Small intestine (tissue), 7 donors: ENCODE measurements around the gene RPGRIP1. TPM values are rescaled to one million over a fixed set of nuclear protein-coding genes. Genes with fewer than 3 reads are reported as not detected.
A peak's percentile ranks its signal among the peaks of the same experiment; 100 is the strongest.

Experiments
- DNase-seq, 2 donors: peaks; one replicate each; pipeline versions ENCODE4 v3.0.0 to v3.0.0-alpha.2; 2013
- FAIRE-seq: peaks from 2 replicates; lab custom pipeline; 2012; peaks lifted over from hg19 to GRCh38; lab: Jason Lieb, UNC
- H3K27ac ChIP-seq, 3 donors: one replicate each; pipeline ENCODE4 v1.5.1; 2013; ENCODE audit warnings: low read length in 2 of 3, mild to moderate bottlenecking in 2 of 3, control low read depth in 1 of 3, inconsistent platforms in 1 of 3, low read depth in 1 of 3, moderate library complexity in 1 of 3
- H3K27me3 ChIP-seq, 3 donors: one replicate each; pipeline ENCODE4 v1.6.1; 2013; ENCODE audit warnings: low read length in 3 of 3, inconsistent platforms in 1 of 3; ENCODE audit not compliant: control insufficient read depth in 3 of 3, insufficient read depth in 3 of 3
- H3K36me3 ChIP-seq, 3 donors: one replicate each; pipeline ENCODE4 v1.6.1; 2013; ENCODE audit warnings: low read length in 3 of 3, inconsistent platforms in 1 of 3, low read depth in 1 of 3, mild to moderate bottlenecking in 1 of 3, moderate library complexity in 1 of 3; ENCODE audit not compliant: control insufficient read depth in 3 of 3, insufficient read depth in 2 of 3
- H3K4me1 ChIP-seq, 3 donors: one replicate each; pipeline ENCODE4 v1.6.1; 2013; ENCODE audit warnings: low read length in 2 of 3, inconsistent platforms in 1 of 3, low read depth in 1 of 3, mild to moderate bottlenecking in 1 of 3, moderate library complexity in 1 of 3; ENCODE audit not compliant: control insufficient read depth in 3 of 3, insufficient read depth in 2 of 3
- H3K4me3 ChIP-seq, 3 donors: one replicate each; pipeline ENCODE4 v1.5.1; 2013; ENCODE audit warnings: low read length in 3 of 3, control low read depth in 1 of 3, inconsistent platforms in 1 of 3, low read depth in 1 of 3, mild to moderate bottlenecking in 1 of 3, moderate library complexity in 1 of 3
- H3K9me3 ChIP-seq, 2 donors: one replicate each; pipeline ENCODE4 v1.6.1; 2013; ENCODE audit warnings: low read depth in 1 of 2, low read length in 1 of 2; ENCODE audit not compliant: control insufficient read depth in 2 of 2, insufficient read depth in 1 of 2
- WGBS, 3 donors: extraction: QIAGEN DNeasy Blood & Tissue Kit; methylation state at CpG; one replicate each; pipeline ENCODE4 v1.1.7; 2013; 5-methylcytosine and 5-hydroxymethylcytosine counted together
- polyA plus RNA-seq, 4 donors: library from polyadenylated mRNA; stranded (reverse) in 3 of 4; unstranded in 1 of 4; fragments of 200-250 nt in 3 of 4; fragments of 120-200 nt in 1 of 4; gene quantifications; one replicate each; pipeline versions ENCODE4 v1.2.1 to v1.2.3, GENCODE V29; 2013
- donor health status: healthy with polysubstance abuse.
- donor health status: control.
- donor health status: control.
- donor health status: Bipolar disorder and iron deficiency.
- donor health status: healthy.

The RPGRIP1 gene
- polyA plus RNA-seq, 4 donors: 0.44 to 0.73 TPM; not detected in 2

GRCh38 chr14:21241218-21241819 lies 38.6 kb upstream of the RPGRIP1 start:
- 75 to 89% (median 77%) methylated on average over 1 of the region's 1 CpG for WGBS, 3 donors

GRCh38 chr14:21244544-21244943 lies 35.3 kb upstream of the RPGRIP1 start:
- FAIRE-seq (no peak), DNase-seq (peak in 1 of 2 donors; percentile 30)
- peaks cover 0 to 3% (median 0%) of the 10 kb centered on the region in 3 donors for H3K4me1 ChIP-seq
- H3K27ac ChIP-seq: no peak overlapping the region
- H3K27me3 ChIP-seq: no peaks in the 10 kb centered on the region
- no peaks in the 10 kb centered on the region for H3K9me3 ChIP-seq
- no peak overlapping the region for H3K4me3 ChIP-seq
- WGBS, 3 donors: 78 to 86% (median 80%) methylated on average over 7 of the region's 7 CpGs
- H3K36me3 ChIP-seq: peaks cover 1 to 45% (median 5%) of the 10 kb centered on the region in 3 donors

More at GRCh38 chr14:21241218-21241819, 38.6 kb upstream of the RPGRIP1 start:
- no peak overlapping the region for H3K4me3 ChIP-seq
- H3K36me3 ChIP-seq: peaks cover 1 to 45% (median 5%) of the 10 kb centered on the region in 3 donors
- no peaks in the 10 kb centered on the region for H3K9me3 ChIP-seq
- no peaks in the 10 kb centered on the region for H3K27me3 ChIP-seq
- H3K27ac ChIP-seq: no peak overlapping the region
- H3K4me1 ChIP-seq: peaks cover 0 to under 1% (median 0%) of the 10 kb centered on the region in 3 donors
- DNase-seq: peak in 1 of 2 donors; percentile 28
- no peak for FAIRE-seq

GRCh38 chr14:21245813-21246212 lies 34.1 kb upstream of the RPGRIP1 start:
- Histone ChIP-seq H3K4me3 (no peak overlapping the region), H3K4me1 (peaks cover 0 to 3% (median 0%) of the 10 kb centered on the region in 3 donors), H3K27ac (no peak overlapping the region), H3K27me3 (no peaks in the 10 kb centered on the region), H3K36me3 (peaks cover 5 to 47% (median 8%) of the 10 kb centered on the region in 3 donors), H3K9me3 (no peaks in the 10 kb centered on the region)
- no peak for DNase-seq
- 88 to 96% (median 93%) methylated on average over 7 of the region's 7 CpGs for WGBS, 3 donors
- FAIRE-seq: no peak

GRCh38 chr14:21248338-21248737 lies 31.5 kb upstream of the RPGRIP1 start:
- H3K4me3 ChIP-seq: no peak overlapping the region
- H3K27me3 ChIP-seq: no peaks in the 10 kb centered on the region
- H3K9me3 ChIP-seq: no peaks in the 10 kb centered on the region
- DNase-seq (no peak), FAIRE-seq (no peak)
- peaks cover 0 to 3% (median 0%) of the 10 kb centered on the region in 3 donors for H3K4me1 ChIP-seq
- WGBS, 3 donors: 93 to 95% (median 94%) methylated on average over 1 of the region's 1 CpG
- H3K36me3 ChIP-seq: peaks cover 9 to 54% (median 11%) of the 10 kb centered on the region in 3 donors
- H3K27ac ChIP-seq: no peak overlapping the region

- H3K4me1 ChIP-seq: peaks cover 0 to 3% (median 0%) of the 10 kb centered on the region in 3 donors
- no peak for FAIRE-seq
- peaks cover 8 to 58% (median 12%) of the 10 kb centered on the region in 3 donors for H3K36me3 ChIP-seq
These were observed 31.0 kb upstream of the RPGRIP1 start for GRCh38 chr14:21248739-21249411.

GRCh38 chr14:21251215-21251614 lies 28.7 kb upstream of the RPGRIP1 start:
- FAIRE-seq: no peak
- no peaks in the 10 kb centered on the region for H3K27me3 ChIP-seq
- no peaks in the 10 kb centered on the region for H3K9me3 ChIP-seq
- no peak overlapping the region for H3K4me3 ChIP-seq
- no peak for DNase-seq
- no peak overlapping the region for H3K27ac ChIP-seq
- WGBS, 3 donors: 94 to 98% (median 96%) methylated on average over 5 of the region's 5 CpGs
- H3K36me3 ChIP-seq: peaks cover 4 to 49% (median 13%) of the 10 kb centered on the region in 3 donors
- peaks cover 0 to 3% (median 0%) of the 10 kb centered on the region in 3 donors for H3K4me1 ChIP-seq

More at GRCh38 chr14:21248739-21249411, 31.0 kb upstream of the RPGRIP1 start:
- Histone ChIP-seq H3K27me3 (no peaks in the 10 kb centered on the region), H3K4me3 (no peak overlapping the region), H3K9me3 (no peaks in the 10 kb centered on the region), H3K27ac (no peak overlapping the region)
- DNase-seq: no peak
- 87 to 90% (median 89%) methylated on average over 8 of the region's 8 CpGs for WGBS, 3 donors

- no peak for DNase-seq
- no peak overlapping the region for H3K4me3 ChIP-seq
- WGBS, 3 donors: 84 to 92% (median 90%) methylated on average over 2 of the region's 2 CpGs
- H3K27ac ChIP-seq: no peak overlapping the region
- no peaks in the 10 kb centered on the region for H3K4me1 ChIP-seq
- no peaks in the 10 kb centered on the region for H3K27me3 ChIP-seq
- no peaks in the 10 kb centered on the region for H3K9me3 ChIP-seq
- peaks cover 10 to 53% (median 15%) of the 10 kb centered on the region in 3 donors for H3K36me3 ChIP-seq
- no peak for FAIRE-seq
These were observed 27.7 kb upstream of the RPGRIP1 start for GRCh38 chr14:21252149-21252548.

- Histone ChIP-seq H3K27ac (peak overlapping the region in 1 of 3 donors; percentile 20), H3K27me3 (no peaks in the 10 kb centered on the region), H3K4me1 (peaks cover 0 to 6% (median 0%) of the 10 kb centered on the region in 3 donors), H3K9me3 (no peaks in the 10 kb centered on the region), H3K4me3 (no peak overlapping the region), H3K36me3 (peaks cover 10 to 48% (median 22%) of the 10 kb centered on the region in 3 donors)
- WGBS, 3 donors: 56 to 59% (median 56%) methylated on average over 4 of the region's 4 CpGs
- FAIRE-seq: no peak
- no peak for DNase-seq
These were observed 24.3 kb upstream of the RPGRIP1 start for GRCh38 chr14:21255385-21256101.
